Measurements from ENCODE around the gene LRRC61. TPM values are rescaled to one million over a fixed set of nuclear protein-coding genes. Genes with fewer than 3 reads are reported as not detected.

Gene LRRC61
- total RNA-seq, 6 experiments from 2014 or later = 13.0 to 33.0 (median 19.1) TPM

DNA sequence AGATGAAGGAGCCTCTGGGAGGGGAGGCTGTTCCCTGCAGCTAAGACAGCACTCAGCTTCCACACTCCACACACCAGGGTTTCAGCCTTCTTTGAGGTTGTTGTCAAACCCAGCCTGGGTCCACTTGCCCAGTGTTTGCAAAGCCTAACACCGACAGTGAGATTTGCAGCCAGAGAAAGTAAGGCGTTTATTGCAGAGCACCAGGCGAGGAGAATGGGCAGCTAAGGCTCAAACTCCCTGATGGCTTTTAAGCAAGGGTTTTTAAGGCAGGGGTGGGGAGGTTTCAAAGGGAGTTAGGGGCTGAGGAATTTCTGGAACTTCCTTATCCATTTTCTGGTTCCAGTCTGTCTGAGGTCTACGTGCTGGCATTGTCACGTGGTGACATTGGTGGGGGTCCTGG lies 51.3 kb downstream of the LRRC61 start:
- 82% methylated on average over 2 of the region's 5 CpGs for WGBS (ENCODE audit: insufficient coverage, low coverage, low lambda C conversion rate, missing lambda C conversion rate)
- peaks cover 0 to 54% (median 19%) of the 10 kb centered on the region in 4 donors for H3K4me1 ChIP-seq
- no peak for DNase-seq
- no peak overlapping the region for H3K27ac ChIP-seq
- peaks cover 0 to 28% (median 10%) of the 10 kb centered on the region in 4 donors for H3K36me3 ChIP-seq
- H3K27me3 ChIP-seq = no peaks in the 10 kb centered on the region
- intact Hi-C loops (cut with DNase I) = no loop called here
- no peaks in the 10 kb centered on the region for H3K9me3 ChIP-seq
- no peak for ATAC-seq
- H3K4me3 ChIP-seq = no peak overlapping the region
- TF ChIP-seq POLR2A (IDR thresholded peaks at IDR 0.05) = no peak

DNA sequence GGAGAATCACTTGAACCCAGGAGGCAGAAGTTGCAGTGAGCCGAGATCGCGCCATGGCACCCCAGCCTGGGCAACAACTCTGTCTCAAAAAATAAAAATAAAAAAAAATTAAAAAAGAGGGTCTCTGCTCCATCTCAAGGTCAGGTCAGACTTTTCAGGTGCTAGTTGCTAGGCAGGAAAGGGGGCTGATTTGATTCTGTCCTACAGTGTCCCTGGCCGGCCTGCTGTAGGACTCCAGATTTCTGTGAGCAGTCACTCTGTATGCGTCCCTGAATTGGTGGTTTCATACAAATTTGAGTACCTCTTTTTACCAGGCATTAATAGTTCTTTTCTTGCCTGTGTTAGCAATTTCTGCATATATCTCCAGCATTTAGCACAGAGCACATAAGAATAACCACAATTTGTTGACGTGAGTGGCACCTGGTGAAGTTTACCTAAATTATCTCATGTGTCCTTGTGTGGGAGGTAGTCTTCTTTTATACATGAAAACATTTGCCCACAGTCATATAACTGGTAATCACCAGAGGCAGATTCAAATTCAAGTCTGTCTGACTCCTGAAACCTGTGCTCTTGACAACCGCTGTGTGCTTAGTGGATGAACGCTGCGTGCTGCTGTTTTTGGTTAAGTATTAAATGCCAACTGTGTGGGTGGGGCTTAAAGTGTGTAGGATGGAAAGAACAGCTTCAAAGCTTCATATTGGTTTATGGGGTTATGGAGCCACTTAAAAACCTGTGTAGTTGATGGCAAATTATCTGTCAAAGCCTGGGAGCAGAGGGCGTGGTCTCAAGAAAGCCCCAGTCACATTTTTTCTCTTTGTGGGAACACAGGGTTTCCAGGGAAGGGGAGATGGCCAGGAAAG lies 52.7 kb downstream of the LRRC61 start:
- 53% methylated on average over 10 of the region's 10 CpGs for WGBS (ENCODE audit: insufficient coverage, low coverage, low lambda C conversion rate, missing lambda C conversion rate)
- TF ChIP-seq POLR2A (IDR thresholded peaks at IDR 0.05) = no peak
- TF ChIP-seq, protein P1, sequence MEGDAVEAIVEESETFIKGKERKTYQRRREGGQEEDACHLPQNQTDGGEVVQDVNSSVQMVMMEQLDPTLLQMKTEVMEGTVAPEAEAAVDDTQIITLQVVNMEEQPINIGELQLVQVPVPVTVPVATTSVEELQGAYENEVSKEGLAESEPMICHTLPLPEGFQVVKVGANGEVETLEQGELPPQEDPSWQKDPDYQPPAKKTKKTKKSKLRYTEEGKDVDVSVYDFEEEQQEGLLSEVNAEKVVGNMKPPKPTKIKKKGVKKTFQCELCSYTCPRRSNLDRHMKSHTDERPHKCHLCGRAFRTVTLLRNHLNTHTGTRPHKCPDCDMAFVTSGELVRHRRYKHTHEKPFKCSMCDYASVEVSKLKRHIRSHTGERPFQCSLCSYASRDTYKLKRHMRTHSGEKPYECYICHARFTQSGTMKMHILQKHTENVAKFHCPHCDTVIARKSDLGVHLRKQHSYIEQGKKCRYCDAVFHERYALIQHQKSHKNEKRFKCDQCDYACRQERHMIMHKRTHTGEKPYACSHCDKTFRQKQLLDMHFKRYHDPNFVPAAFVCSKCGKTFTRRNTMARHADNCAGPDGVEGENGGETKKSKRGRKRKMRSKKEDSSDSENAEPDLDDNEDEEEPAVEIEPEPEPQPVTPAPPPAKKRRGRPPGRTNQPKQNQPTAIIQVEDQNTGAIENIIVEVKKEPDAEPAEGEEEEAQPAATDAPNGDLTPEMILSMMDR (IDR thresholded peaks at IDR 0.05) = no peak
- H3K27ac ChIP-seq = peak overlapping the region in 2 of 3 donors; percentile 3 to 92
- peaks cover 0 to 42% (median 16%) of the 10 kb centered on the region in 4 donors for H3K4me1 ChIP-seq
- intact Hi-C loops (cut with DNase I) = no loop called here
- H3K9me3 ChIP-seq = no peaks in the 10 kb centered on the region
- no peaks in the 10 kb centered on the region for H3K27me3 ChIP-seq
- peak in 2 of 4 donors; percentile 9 to 15 for ATAC-seq
- no peak for DNase-seq
- no peak overlapping the region for H3K4me3 ChIP-seq
- H3K36me3 ChIP-seq = peaks cover 0 to 28% (median 10%) of the 10 kb centered on the region in 4 donors

DNA sequence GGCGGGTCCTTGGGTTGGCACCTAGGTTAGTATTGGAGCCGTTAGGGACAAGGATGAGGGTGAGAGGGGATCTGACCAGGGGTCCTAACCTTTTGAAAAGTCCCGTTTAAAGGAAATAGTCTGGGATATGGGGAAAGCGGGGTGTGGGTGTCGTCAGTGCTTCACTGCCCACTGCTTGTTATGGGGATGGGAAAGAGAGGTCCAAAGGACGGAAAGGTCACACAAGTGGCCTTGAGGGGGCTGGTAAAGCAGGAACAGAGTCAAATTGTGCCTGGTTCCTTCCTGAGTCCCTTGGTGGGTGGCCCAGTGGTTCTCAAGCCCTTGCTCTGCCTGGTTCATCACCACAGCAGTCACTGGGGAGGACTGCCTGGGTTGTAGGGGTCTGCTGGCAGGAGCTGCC lies 53.4 kb downstream of the LRRC61 start:
- WGBS (ENCODE audit: insufficient coverage, low coverage, low lambda C conversion rate, missing lambda C conversion rate) = 44% methylated on average over 6 of the region's 6 CpGs
- H3K4me3 ChIP-seq = no peak overlapping the region
- H3K27ac ChIP-seq = peak overlapping the region in 2 of 3 donors; percentile 79 to 92
- peaks cover 0 to 42% (median 16%) of the 10 kb centered on the region in 4 donors for H3K4me1 ChIP-seq
- intact Hi-C loops (cut with DNase I) = no loop called here
- DNase-seq (no peak), ATAC-seq (no peak)
- H3K27me3 ChIP-seq = no peaks in the 10 kb centered on the region
- no peak for TF ChIP-seq POLR2A (IDR thresholded peaks at IDR 0.05)
- TF ChIP-seq, protein P1 (IDR thresholded peaks at IDR 0.05) = no peak
- peaks cover 0 to 28% (median 10%) of the 10 kb centered on the region in 4 donors for H3K36me3 ChIP-seq
- no peaks in the 10 kb centered on the region for H3K9me3 ChIP-seq

DNA sequence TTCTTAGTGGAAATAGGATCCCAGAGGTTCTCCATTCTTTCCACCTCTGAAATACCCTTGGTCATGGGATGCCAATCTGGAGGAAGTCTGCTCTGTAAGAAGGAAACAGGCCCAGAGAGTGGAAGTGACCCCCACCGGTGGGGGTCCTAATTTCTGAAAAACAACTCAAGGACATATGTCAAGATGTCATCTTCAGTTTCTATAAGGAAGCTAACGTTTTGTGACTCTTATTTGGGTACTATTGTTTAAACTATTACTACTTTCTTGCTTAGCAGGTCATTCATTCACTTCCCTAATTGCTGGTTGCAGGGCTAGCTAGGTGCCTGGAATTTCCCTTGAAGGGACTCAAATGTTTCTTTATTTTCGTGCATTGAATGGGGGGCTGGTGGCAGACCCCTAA lies 54.0 kb downstream of the LRRC61 start:
- no peaks in the 10 kb centered on the region for H3K27me3 ChIP-seq
- intact Hi-C loops (cut with DNase I) = no loop called here
- TF ChIP-seq, protein P1 (IDR thresholded peaks at IDR 0.05) = no peak
- no peak for TF ChIP-seq POLR2A (IDR thresholded peaks at IDR 0.05)
- H3K4me1 ChIP-seq = peaks cover 0 to 42% (median 16%) of the 10 kb centered on the region in 4 donors
- no peak overlapping the region for H3K4me3 ChIP-seq
- ATAC-seq (no peak), DNase-seq (no peak)
- H3K36me3 ChIP-seq = peaks cover 0 to 25% (median 8%) of the 10 kb centered on the region in 4 donors
- H3K27ac ChIP-seq = peak overlapping the region in 2 of 3 donors; percentile 79 to 92
- no peaks in the 10 kb centered on the region for H3K9me3 ChIP-seq
- WGBS (ENCODE audit: insufficient coverage, low coverage, low lambda C conversion rate, missing lambda C conversion rate) = 17% methylated on average over 3 of the region's 3 CpGs

DNA sequence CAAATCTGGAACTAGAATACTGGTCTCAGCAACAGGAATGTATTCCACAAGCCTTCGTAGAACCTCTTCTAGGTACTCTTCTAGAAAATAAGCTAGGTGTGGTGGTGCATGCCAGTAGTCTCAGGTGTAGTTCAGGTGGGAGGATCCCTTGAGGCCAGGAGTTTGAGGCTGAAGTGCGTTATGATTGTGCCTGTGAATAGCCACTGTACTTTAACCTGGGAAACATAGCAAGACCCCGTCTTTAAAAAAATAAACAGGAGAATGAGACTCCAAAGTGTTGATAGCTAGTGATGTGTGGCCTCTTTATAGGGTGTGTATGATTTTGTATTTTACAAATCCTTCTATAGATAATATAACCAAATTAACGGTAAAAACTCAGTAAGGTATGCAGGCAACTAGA lies 54.5 kb downstream of the LRRC61 start:
- Histone ChIP-seq H3K27ac (peak overlapping the region in 2 of 3 donors; percentile 79 to 92), H3K27me3 (no peaks in the 10 kb centered on the region), H3K9me3 (no peaks in the 10 kb centered on the region), H3K4me3 (peak overlapping the region in 1 of 3 donors; percentile 55), H3K36me3 (peaks cover 0 to 20% (median 5%) of the 10 kb centered on the region in 4 donors), H3K4me1 (peaks cover 0 to 42% (median 16%) of the 10 kb centered on the region in 4 donors)
- DNase-seq (no peak), ATAC-seq (no peak)
- 27% methylated on average over 4 of the region's 4 CpGs for WGBS (ENCODE audit: insufficient coverage, low coverage, low lambda C conversion rate, missing lambda C conversion rate)
- TF ChIP-seq, protein P1 (IDR thresholded peaks at IDR 0.05) = no peak
- no peak for TF ChIP-seq POLR2A (IDR thresholded peaks at IDR 0.05)
- intact Hi-C loops (cut with DNase I) = no loop called here
